Inferior parietal cortex (tissue), 1 donor: ENCODE data around the gene CTNNA3.
A peak's percentile ranks its signal among the peaks of the same experiment; 100 is the strongest.

Source experiments
- DNase-seq: peaks from one replicate; pipeline ENCODE4 v3.0.0-alpha.2; 2016; ENCODE audit errors: extremely low spot score

CTNNA3 gene

DNA sequence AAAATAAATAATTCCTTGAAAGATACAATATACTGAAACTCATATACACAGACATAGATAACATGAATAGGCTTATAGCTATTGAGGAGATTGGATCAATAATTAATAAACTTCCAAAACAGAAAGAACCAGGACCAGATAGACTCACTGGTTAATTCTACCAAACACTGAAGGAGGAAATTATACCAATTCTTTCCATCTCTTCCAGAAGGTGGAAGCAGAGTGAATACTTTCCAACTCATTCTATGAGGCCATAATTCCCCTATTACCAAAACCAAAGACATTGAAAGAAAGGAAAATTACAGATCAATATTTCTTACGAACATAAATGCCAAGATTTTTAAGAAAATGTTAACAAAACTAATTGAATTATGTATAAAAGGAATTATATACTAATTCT lies 1394.9 kb downstream of the CTNNA3 start:
- DNase-seq, result no peak

DNA sequence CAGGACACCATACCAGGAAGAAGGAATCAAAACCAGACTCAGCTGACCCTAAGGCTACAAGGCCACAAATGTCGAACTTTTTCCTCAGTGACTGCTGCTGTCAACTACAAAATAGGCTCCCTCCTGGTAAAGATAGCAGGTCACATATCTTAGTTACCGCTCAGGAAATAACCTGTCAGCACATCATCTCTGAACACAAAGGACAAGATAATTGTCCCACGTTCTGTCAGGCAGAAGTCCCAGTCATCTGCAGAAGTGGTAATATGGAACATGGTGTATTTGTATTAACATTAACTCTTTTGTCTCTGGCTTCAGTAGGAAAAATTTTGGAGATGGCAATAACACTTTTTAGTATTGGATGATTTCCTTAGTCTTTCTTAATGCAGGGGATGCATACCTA lies 1400.4 kb downstream of the CTNNA3 start:
- no peak for DNase-seq

DNA sequence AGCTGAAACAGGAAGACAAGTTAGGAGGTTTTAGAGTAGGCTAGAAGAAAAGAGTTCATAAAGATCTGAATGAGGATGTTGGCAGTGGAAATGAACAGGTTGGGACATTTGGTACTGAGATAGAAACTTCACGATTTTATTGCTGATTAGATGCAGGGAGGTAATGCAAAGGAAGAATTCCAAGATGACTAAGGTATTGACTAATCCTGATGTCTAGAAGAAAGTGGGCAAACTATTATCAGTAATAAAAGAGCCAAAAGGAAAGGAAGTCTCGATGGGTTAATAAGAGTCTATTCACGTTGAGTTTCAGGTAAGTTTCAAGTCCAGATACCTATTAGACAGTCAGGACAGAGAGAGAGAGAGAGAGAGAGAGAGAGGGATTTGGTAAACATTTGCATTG lies 1401.5 kb downstream of the CTNNA3 start:
- no peak for DNase-seq

DNA sequence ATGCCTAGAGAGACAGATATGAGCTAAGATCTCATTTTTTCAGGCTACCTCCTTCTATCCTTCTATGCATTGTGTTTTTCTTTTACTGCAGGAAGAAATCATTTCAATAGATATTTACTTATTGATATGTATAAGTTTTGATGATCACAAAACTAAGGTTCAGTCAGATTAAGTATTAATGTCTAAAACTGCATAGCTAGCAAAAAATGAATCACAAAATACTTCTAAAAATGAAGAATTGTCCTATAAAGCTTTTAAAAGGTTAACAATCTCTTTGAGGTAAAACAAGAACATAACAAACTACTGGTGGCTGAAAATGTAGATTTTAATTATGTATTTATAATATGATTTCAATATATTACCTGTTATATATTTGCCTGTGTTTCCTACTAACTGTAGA lies 1403.1 kb downstream of the CTNNA3 start:
- no peak for DNase-seq

DNA sequence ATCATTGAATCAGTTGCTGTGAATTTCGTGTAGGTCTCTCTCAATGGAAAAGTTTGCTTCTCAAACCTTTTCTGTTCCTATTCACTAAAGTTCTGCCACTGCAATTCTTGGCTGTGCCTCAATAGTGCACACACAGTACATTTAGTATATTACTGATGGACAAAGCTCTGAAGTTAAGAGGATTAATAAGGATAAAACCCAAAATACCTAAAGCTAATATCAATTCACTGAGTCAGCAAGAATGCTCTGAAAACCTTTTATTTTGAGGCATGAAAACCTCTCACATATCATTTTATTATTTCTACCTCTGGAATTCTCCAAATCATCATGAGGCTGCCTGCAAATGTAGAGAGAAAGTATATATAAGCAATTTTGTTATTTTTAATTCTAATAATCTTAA lies 1403.5 kb downstream of the CTNNA3 start:
- no peak for DNase-seq

DNA sequence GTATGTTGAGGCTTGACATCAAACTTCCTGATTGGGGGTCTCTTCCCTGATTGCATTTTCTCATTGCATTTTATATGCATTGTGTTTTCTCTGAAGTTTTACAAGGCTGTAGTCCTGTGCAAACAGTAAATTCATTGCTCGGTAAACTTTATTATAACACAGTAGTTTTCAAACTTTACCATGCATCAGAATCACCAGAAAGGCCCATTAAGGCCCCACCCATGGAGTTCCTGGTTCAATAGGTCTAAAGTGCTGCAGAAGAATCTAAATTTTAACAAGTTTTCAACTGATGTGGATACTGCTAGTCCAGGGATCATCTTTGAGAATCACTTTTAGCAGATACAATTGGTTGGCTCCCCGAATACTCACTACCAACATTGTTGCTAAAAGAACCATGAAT lies 1404.9 kb downstream of the CTNNA3 start:
- no peak for DNase-seq

DNA sequence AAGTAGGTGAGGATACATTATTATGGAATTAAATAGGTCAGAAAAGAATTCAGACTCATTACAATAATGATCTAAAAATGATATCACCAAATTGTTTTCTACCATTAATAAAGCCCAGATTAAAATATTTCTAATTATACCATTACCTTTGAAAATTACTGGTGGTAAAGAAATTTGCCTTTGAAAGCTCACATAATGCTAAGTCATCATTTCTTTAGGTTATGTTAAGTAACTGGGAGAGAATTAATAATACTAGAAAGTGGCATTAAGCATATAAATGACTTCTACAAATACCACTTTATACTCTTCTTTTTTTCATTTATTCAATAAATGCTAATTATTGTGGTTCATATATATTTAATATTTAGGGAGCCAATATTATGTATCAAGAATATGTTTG lies 1411.4 kb downstream of the CTNNA3 start:
- no peak for DNase-seq

DNA sequence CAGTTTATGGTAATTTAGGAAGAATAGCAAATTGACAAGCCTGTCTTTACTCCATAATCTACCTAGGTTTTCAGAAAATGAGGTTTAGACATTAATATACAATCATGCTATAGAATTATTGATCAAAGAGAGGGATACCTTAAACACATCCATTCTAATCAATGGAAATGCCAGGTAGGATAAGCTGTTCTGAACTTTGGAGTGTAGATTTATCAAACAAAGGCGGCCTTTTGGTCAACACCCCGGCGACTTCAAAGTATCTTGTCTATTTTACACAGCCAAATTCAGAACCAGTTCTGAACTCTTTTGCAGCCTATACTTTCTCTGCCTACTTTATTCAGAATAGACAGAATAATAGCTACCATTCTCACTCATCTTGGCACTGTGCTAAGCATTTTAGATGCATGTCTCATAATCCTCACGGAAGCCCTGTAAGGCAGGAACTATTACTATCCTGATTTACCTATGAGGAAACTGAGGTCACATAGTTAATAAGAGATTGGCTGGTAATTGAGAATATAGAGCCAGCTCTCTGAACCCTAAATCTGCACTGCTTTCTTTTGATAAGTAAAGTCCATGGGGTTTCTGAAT lies 1412.0 kb downstream of the CTNNA3 start:
- DNase-seq, result no peak

DNA sequence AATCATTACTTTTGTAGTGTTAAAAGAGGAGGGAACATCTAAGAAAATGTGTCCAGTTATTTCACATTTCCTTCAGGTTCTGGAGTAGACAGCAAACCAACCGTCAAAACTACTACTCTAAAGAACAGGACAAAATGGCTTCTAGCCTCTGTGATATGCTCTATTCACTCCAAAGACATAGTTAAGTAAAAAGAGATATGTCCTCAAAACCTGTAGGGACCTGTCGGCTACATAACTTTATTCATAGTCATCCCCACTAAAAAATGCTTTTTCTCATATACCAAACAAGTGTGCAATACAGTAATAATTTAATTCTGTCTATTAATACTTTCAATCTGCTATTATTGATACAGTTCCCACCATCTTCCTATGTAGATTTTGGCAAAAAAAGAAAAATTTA lies 1412.9 kb downstream of the CTNNA3 start:
- no peak for DNase-seq

DNA sequence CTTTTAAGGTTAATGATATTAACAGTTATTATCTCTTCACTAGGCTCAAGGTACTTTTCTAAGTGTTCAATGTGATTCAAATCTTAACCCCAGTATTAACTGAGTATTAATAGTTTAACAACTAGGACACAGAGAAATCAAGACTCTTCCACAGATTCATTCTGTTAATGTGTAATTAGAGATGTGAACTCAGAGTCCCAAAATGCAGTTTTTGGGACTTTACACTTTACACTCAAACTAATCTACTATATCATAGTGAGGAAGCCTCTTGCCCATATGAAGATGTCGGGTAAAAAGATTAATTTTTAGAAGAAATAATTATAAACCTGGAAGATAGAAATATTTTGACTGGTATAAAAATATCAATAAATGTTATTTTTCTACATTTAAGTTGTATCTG lies 1414.7 kb downstream of the CTNNA3 start:
- DNase-seq, result no peak

DNA sequence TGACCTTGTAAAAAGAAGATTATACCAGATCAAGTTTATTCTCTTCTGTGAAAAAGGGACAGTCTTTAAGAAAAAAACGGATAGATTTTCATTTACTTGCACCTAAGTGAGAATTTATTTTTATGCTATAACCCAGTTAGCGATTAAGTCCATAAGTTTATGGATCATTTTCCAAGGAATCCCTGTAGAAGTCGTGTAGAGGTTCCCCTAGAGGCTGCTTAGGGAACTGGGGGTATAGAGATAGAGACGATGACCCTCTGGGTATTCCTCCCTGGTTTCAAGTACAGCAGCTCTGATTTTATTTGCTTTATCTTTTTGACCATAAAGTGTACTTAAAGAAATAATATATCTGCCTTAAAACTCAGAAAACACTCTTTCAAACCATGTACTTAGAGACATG lies 1418.5 kb downstream of the CTNNA3 start:
- DNase-seq, result no peak

DNA sequence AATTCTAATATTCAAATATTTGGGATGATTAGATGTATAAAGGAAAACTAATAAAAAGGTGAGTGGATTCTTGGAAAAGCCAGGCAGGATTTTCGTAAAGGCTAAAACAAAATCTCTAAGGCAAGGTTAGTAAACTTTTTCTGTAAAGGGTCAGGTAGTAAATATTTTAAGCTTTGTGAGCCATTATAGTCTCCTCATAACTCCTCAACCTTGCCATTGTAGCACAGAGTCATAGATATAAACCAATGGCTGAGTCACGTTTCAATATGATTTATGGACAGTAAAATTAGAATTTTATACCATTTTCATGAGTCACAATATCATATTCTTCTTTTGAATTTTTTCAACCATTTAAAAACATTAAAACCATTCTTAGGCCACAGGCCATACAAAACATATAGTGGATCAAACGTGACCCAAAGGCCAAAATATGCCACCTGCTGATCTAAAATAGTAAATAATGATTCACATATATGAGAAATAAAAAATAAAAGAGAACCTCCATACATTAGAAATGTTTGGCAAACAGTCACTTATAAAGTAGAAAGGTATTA lies 1422.0 kb downstream of the CTNNA3 start:
- DNase-seq, result no peak

DNA sequence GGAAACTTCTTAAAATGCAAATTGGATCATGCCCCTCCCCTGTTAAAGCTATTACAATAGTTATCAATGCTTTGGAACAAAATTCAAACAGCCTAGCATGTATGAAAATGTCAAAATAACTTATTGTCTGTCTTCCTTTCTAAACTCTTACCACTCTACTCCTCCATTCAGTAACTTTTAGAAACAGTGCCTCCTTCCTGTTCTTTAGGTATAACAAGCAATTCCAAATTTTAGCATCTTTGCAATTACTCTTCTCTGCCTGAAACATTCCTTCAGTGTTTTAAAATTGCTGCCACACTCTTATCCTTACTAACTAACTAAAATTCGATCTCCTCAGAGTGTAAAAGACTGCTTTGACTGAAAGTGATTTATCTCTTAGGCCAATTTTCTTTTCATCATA lies 1430.6 kb downstream of the CTNNA3 start:
- no peak for DNase-seq

DNA sequence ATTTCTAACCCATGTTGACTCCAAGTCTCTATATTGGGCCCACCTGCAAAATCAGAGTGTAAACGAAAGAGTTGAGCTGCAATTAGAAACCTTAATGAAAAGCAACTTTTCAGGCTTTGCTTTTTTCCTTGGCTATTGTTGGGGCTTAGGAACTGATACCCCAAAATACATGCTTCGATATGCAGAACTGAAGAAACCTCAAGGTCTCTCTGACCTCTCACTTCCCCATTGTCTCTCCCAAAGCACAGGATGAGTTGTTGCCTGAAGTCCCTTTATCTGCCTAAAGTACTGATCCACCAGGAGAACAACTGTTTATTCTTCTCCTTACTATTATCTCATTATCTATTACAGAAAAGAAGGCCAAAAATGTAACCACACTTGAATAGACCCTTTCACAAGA lies 1436.2 kb downstream of the CTNNA3 start:
- DNase-seq, result no peak

DNA sequence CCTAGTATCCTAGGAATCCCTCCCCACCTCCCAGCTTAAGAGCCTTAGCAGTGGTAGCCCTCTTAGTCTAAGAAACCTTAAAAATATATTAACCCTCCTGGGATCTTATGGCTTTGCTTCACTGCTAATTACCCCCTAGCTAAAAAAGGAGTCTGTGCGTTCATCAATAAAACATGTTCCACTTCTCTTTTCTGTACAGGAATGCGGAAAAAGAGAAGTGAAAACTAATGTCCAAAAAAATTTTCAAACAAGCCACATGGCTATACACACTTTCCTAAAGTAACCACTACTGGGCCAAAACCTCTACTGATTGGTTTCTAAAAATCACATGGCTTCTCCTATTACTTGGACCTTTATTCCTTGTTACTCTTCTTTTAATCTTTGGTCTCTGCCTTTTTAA lies 1437.3 kb downstream of the CTNNA3 start:
- DNase-seq, result no peak

DNA sequence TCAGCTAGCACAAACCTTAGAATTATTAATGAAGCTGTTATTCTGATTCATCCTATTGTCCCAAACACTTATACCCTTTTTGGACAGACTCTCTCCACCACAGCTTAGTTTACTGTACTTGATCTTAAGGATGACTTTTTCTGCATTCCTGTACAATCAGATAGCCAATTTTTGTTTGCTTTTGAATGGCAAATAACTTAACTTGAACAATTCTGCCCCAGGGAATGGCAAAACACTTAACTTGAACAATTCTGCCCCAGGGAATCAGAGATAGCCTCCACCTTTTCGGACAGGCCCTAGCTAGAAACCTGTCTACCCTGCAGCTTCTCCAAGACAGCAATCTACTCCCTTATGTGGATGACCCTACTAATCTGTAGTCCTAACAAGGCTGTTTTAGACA lies 1438.2 kb downstream of the CTNNA3 start:
- no peak for DNase-seq

DNA sequence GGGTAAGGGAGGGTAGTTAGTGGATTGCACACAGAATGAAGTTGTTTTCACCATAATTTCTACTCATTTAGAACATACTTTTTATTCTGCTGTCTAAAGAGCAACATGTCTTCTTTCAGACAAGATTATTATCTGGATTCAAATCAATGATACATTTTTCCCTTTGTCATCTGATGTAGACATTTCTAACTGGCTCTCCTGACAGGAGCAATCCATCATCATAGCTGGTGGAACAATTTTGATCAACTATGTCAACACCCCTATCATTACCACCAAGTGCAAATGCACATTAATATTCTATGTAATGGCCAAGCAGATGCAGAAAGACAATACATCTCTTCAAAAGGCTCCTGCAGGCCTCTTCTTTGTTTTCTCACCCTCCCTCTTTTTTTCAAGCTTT lies 1443.0 kb downstream of the CTNNA3 start:
- peak; percentile 15 for DNase-seq

DNA sequence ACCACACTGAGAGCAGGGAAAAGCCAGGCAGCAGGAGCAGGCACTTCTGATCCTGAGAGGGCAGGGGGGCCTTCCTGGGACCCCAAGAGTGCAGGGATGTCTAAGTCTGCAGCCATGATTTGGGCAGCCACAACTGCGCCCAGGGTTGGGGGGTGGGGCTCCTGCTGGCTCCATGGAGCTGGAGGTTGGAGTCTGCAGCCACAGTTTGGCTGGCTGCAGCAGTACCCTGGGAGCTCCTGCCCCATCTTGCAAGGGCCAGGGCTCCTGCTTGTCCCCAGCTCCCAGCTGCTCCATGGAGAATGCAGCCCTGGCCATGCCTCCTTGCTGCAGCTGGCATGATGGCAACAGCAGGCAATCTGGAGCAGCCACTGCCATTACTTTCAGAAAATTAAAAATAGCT lies 1449.8 kb downstream of the CTNNA3 start:
- DNase-seq, result no peak

DNA sequence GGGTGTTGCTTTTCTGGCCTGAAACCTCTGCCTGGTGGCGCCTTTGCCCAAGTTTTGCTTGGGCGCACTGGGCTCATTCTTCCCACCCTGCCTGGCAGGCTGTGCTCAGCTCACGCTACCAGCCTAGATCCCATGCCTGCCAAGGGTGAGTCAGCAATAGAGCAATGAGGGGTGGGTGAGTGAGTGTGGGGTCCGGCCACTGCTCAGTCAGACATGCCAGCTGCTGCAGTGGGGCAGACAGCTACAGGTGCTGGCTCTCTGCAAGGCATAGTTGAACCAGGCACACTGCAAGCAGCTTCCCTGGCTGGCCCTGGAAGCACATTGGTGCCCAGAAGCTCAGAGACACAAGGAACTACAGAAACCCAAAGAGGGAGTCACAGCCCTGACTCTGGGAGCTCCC lies 1451.0 kb downstream of the CTNNA3 start:
- no peak for DNase-seq

DNA sequence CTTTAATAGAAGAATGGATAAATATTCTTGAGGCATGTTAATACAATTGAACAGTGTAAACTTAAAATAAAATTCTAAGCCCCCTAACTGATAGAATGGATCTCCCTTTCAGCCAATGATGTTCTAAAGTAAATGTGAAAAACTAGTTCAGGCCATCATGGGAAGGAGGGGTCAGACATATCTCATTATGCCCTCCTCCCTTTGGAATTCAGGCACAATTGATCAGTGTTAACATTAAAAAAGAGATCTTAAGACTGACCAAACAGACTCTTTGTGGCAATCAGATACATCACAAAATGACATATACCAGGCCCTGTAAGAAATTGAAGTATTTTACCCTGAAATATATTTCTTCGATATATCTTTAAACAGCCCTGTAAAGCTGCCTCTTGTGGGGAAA lies 1453.1 kb downstream of the CTNNA3 start:
- no peak for DNase-seq

DNA sequence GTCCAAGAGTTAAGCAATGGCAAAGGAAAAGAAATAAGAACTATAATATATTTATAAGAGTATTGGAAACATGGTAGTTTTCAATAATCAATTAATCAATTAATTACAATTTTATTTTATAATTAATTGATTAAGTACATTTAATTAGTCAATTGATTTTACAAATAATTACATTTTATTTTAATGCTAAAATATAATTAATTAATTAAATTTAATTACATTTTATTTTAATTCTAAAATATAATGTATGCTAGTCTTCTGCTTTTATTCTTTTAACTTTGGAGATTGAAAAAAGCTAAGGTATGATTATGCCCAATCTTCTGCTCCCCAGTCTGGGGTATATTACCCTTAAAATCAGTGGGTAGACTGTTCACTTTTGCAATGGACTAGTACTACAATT lies 1456.9 kb downstream of the CTNNA3 start:
- no peak for DNase-seq

DNA sequence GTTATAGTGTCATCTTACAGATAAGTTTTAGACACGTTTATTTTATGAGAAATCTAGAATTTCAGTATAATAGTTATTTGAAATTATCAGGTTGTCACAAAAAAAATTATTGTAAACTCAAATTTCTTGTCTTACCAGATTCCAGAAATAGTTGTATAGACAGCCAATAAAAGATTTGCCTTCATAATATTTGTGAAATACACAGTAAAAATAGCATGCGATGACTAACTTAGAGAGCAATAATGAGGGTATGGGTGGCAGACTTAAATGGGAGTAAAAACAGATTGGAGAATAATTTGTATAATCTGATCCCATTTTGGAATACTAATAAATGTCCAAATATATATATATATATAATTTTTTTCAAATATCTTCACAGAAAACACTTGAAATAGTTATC lies 1457.7 kb downstream of the CTNNA3 start:
- no peak for DNase-seq

DNA sequence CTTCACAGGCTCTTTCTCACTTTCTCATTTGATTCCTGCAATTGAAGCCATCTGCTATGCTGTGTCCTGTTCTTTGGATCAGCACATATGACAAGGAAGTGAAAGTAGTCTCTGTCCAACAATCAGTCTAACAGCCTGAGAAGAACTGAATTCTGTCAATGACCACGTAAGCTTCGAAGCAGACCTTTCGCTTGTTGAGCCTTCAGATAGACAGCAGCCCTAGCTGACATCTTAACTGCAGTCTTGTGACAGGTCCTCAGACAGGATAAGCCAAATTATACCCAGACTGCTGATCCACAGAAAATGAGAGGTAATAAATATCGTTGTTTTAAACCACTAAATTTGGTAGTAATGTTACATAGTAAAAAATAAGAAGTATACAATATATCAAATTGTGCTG lies 1461.1 kb downstream of the CTNNA3 start:
- no peak for DNase-seq

DNA sequence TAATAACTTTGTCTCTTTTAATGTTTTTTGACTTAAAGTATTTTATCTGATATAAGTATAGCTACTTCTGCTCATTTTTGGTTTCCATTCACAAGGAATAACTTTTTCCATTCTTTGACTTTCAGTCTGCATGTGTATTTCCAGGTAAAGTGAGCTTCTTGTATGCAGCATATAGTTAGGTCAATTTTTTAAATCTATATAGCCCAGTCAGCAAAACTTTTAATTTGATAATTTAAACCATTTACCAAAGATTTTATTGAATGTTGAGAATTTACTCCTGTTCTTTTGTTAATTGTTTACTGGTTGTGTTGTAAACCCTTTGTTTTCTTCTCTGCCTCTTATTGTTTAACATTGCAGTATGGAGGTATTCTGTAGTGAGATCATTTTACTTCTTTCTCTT lies 1467.1 kb downstream of the CTNNA3 start:
- no peak for DNase-seq
